Cerebellar nuclear complex (tissue), 1 donor: Measurements from ENCODE around the gene TCP1.
A peak's percentile ranks its signal among the peaks of the same experiment; 100 is the strongest.
"Not testable (repeated sequence)": the region's sequence is repeated elsewhere in the genome, so short reads cannot be mapped to it uniquely, and the experiment has no call there.

Experiments used
- DNase-seq, 2 experiments: peaks; one replicate each; lab custom pipeline; 2025; lab: John Stamatoyannopoulos, UW

The TCP1 gene

DNA sequence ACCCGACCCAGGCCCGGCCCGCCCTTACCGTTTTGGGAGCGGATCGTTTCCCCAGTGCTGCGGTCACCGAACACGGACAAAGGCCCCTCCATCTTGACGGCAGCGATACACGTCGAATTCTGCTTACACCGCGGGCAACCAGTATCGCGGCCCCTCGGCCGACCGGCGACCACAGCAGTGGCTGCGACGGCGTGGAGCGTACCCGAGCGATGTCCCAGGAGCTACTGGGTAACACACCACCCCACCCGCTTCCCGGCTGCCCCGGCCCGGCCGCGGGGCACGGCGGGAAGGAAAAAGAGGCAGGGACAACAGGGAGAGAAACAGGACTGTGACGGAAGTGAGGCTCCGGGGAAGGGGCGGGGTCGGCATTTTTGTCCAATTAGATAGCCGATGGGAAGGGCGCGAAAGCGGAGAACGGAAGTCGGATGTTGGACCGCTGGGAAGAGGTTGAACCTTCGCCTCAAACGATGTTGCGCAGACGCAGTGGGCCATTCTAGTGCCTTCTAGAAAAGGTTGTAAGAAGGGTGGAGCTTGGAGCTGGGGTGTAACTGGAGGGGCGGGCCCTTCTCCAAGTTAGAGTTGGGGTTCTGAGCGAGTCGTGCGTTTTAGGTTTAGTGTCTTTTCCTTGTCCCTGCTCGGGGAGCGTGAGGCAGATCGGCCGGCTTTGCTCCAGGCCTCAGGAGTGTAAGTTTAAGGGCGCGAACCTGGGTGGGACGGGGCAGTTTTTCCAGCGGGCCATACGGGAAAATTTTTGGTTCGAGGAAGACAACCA lies at the start of gene TCP1:
Gene TCP1, minus strand, starts transcription at position 226 of the 772 bp plus-strand sequence. Its CDS starts 134 bp downstream, at position 92.
- DNase-seq = peak; percentile 82 to 97

DNA sequence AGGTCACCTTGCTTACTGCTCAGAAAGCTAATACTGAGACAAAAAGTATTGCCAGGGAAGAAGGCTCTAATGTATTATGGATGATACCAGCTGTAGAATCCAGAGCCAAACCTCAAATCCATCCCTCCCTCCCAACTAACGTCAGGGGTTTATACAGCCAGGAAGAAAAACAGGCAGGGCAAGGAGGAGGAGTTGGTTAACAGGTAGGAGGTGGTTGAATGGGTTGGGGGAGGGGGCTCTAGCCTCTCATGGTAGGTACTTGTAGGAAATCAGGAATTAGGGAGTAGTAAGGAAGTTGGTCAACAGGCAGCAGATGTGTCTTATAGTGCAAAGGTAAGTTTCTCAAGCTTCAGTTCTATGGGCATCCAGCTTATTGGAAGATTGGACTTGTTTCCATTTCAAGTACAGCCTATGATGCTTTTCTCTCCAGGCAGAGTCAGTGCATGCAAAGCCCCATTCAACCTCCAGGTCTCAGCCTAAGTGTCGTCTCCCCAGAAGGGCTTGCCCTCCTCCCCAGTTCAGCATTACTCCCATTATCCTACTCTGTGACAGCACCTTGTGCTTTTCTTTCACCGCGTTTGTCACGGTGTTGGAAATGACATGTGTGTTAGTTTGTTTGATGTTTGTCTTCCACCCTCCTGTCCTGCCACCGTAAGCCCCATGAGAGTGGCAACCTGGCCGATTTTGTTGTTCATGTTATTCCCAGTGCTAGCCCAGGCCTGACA lies 48.8 kb upstream of the TCP1 start:
- DNase-seq = no peak

DNA sequence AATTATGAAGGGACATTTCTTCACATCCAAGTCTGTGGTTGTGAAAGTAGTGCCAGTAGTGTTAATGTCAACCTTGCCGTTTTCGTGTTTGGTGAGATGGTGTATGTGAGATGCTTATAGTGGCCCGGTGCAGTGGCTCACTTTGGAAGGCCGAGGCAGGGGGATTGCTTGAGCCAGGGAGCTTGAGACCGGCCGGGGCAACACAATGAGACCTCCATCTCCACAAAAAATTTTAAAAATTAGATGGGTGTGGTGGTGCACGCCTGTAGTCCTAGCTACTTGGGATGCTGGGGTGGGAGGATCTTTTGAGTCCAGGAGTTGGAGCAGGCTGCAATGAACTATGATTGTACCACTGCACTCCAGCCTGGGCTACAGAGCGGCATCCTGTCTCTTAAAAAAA lies 48.1 kb upstream of the TCP1 start:
- DNase-seq = no peak

DNA sequence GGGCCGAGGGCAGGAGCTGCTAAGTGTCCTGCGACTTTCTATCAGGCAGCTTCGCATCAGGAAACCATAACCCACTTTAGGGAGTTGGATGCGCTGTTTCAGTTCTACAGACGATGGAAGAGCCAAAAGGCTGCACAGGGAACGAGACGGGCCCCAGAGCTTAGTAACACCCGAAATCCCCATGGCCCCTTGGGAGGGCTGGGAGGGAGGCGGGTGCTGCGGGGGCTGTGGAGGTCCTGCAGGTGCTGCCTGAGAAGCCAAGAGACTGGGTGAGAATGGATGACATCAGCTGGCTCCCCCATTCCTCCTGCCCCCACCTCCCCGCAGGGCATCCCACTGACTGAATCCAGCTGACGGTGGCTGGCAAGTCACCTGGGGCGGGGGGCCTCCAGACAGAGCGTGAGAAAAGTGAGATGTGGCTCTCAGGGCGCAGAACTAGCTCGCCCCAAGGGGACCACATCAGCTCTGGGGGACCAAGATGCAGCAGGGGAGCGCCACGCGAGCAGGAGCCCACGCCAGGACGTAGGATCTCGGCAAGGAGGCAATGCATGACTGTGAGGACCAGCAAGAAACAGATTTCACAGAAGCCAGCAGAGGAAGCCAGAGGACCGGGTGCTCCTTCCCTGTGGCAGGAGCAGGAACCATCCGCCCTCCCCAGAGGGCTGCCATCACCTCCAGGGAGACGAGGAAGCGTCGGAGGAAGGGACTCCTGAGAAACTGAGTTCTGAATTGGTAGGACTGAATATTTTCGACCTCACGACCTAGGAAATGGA lies 47.5 kb upstream of the TCP1 start:
- DNase-seq = no peak

DNA sequence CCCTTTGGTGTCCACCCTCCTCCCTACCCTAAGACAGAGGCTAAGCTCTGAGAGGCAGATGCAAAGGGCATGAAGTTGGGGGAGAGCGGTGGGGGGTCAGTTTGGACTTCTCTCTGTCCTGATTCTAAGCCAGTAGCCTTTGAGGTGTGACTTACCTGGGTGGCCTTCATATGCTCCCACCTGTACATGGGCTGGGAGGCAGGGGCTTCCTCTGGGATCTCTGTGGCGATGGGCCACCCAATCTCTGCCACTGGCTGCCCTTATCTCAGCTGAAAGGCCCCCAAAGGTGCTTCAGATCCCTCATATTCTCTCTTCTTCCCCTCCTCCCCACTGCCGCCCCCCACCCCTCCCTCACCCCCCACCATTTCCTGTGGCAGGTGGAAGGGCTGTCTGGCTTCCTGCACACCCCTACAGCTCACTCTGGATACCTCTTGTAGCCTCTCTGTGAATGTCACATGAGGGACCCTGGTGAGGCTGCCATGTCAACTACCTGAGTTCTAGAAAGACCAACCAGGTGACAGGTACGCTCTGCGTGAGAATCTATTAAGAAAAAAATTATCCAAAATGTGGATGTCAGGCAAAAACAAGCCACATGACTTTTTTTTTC lies 44.7 kb upstream of the TCP1 start:
- no peak for DNase-seq

DNA sequence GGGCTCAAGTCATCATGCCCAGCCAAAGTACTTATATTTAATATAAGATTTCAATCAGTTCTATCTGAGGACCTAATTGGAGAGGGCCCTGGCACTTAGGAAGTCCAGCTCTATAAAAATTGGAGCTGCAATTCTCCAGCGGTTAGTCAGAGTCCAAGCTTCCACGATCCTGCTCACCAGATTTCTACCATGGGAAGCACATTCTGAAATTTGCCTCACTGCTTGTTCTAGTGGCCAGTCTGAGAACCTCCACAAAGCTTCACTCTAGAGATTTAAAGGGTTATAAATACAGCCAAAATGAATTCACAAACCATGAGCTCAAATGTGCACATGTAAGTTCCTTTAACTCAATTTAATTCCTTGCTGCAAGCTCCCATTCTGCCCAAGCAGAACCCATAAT lies 44.2 kb upstream of the TCP1 start:
- DNase-seq = no peak

DNA sequence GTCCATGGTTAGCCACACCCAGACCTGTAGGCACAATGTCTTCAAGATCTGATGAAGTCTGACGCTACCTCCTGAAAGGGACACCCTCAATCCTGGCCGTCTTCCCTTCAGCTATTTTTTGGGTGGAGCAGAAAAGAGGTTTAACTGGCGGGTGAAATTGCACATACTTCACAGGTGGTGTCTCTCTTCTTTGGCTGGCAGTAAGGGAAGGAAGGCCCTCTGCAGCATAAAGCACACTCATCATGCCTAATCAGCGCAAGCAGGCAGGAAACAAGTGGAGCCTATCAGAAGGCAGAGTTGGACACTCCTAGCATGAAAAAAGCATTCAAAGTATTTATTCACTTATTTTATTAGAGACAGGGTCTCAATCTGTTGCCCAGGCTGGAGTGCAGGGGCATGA lies 43.5 kb upstream of the TCP1 start:
- no peak for DNase-seq

DNA sequence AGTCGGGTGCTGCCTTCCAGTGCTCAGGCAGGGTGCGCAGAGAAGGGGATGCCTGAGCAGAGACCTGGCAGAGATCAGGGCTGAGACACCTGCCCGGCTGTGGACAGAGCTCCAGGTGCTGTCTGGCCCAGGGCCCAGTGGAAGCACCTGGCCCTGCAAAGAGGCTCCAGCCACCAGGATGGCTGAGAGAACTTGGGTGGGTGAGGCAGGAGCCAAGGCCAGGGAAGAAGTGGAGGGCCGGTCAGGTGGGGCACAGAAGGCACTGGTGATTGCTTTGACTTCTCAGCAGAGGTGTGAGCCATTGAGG lies 41.9 kb upstream of the TCP1 start:
- DNase-seq = no peak

DNA sequence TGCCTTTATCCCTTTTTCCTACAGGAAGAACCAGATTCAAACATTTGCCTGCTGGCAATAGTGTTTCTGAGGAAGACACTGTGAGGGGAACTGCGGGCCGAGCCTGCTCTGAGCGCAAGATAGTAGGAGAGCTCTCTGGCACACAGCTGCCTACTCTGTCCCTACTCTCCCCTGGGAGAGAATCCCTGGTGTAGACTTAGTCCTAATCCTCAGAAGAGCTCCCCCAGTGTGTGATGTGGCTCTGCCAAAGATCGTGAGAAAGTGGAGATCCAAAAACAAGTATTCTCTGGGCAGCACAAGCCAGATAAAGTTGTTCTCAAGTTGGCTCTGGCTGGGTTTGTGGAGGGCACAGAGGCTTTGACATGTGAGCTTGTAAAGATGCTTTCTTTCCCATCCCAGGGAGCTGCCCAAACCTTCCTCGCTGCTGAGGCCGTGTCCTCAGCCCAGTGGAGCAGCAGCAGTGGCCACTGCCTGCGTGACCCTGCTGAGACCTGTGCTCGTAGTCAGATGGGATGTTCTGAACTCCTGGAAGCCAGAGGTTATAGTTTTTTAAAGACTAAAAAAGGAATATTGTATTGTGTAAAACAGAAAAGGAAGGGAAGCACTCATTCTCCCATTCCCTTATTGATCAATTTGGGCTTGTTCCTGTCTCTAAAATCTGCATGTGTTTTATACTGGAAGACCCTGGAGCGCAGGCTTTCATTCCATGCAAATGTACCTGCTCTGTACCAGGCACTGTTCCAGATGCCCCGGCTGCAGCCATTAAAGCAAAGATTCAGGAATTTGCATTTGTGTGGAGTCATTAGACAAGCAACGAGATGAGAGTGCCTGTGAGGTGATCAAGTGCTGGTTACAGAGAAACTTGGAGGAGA lies 41.3 kb upstream of the TCP1 start:
- no peak for DNase-seq

DNA sequence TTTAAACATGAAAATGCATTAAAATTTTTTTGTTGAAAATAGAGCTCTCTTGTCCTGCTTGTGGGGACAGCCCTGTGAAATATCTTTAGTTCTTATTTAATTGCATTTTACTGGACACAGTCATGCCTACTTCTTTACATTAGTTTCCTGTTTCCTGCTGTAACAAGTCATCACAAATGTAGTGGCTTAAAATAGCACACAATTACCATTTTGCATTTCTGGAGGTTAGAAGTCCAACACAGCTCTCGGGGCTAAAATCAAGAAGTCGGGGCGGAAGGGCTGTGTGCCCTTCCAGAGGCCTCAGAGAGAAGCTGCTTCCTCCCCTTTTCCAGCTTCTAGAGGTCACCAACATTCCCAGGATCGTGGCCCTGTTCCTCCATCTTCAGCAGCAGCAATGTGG lies 40.1 kb upstream of the TCP1 start:
- no peak for DNase-seq

DNA sequence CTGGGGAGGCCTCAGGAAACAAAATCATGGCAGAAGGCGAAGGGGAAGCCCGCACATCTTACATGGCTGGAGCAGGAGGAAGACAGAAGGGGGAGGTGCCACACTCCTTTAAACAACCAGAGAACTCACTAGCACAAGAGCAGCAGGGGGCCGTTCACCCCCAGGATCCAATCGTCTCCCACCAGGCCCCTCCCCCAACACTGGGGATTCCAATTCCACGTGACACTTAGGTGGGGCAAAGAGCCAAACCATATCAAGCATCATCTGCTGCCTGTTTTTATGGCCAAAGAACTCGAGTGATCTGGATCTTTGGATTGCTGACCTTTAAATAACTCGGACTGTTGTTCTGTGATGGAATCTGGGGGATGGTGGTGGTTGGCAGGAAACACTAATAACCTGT lies 38.7 kb upstream of the TCP1 start:
- DNase-seq = no peak

DNA sequence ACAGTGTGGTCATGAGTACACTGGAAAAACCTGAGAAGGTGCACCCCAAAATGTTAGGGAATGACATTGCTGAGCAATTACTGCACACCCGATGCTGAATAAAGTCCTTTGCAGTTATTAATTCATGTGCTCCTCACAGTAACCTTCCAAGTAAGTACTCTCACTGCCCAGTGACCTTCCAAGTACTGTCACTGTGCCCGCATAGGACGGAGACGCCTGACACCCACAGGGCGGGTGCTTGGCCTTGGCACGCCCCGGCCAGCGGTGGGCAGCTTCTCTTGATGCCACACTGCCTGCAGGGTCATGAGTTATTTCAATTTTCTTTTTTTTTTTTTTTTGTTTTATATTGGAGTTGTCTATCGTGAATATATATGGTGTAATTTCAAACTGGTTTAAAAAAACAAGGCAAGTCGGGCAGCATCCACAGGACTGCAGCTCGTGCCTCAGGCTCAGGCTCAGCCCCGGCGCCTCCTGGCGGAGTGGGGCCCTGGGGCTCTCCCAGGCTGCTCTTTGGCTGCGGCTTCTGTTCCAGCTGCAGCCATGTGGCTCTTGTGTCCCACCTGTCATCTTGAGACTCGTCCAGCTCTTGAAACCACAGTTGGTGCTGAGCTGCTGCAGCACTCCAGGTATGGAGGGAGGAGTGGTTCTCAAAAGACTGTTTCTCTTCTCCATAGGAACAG lies 37.7 kb upstream of the TCP1 start:
- DNase-seq = no peak

DNA sequence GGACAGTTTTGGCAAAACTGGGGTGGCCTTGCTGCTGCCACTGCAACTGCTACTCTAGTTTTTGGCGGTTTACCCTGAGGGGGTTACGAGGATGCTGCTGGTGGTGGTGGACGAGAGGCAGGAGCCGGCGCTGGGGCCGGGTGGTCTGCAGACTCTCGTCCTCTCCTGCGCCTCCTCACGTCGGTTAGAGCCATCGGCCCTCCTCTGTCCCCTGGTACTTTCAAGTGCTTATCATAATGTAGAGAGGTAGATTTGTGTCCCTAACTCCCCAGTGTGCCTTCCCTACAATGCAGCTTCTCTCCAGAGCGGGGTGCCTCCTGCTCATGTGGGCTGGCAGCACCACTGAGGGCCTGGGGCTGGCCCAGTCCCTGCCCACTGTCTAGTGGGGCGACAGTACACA lies 36.6 kb upstream of the TCP1 start:
- DNase-seq = no peak

DNA sequence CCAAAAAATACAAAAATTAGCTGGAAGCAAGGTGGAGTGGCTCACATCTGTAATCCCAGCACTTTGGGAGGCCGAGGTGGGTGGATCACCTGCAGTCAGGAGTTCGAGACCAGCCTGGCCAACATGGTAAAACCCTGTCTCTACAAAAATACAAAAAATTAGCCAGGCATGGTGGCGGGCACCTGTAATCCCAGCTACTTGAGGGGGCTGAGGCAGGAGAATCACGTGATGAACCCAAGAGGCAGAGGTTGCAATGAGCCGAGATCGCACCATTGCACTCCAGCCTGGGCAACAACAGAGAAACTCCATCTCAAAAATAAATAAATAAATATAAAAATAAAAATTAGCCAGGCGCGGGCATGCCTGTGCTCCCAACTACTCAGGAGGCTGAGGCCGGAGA lies 35.3 kb upstream of the TCP1 start:
- not testable (repeated sequence) for DNase-seq

DNA sequence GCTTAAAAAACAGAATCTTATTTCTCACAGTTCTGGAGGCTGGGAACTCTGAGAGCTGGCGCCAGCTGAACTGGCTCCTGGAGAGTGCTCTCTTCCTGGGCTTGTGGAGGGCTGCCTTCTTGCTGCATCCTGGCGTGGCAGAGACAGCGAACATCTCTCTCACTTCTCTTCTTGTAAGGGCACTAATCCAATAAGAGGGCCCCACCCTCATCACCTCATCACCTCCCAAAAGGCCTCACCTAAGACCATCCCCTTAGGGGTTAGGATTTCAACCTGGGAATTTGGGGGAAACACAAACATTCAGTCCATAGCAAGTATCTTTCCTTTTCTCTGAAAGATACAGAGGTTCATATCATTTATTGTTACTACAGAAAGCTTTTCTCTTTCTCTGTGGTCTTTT lies 34.6 kb upstream of the TCP1 start:
- no peak for DNase-seq

DNA sequence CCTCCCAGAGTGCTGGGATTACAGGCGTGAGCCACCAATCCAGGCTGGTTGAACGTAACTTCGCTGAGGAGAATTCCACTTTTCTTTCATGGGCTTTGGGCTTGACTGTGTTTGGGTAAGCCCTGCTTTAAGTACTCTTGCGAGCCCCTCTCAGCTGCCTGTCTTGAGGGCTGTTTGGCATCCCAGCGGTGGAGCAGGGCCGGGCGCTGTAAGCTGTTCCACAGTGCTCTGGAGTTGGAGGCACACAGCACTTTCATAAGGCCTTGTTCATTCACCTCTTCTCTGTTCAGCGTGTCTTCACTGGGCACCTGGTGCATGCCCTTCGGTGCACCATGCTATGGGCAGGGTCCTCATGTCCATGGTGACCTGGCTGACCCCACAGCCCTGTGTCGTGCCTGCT lies 32.3 kb upstream of the TCP1 start:
- DNase-seq = no peak

DNA sequence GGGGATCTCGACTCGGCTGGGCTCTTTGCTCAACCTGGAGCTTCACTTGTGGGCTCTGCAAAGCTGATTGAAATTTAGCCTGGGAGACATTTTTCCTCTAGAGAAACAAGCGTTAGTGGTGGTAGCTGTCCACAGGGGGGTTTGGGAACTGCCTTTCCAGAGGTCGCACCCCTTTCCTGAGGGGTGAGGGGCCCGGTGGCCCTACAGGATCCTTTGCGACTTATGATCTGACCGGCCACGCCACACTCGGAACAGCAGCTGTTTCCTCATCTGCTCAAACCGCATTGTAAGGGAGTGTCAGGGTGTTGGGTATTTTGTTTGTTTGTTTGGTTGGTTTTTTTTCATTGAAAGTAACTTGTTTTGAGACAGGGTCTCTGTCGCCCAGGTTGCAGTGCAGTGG lies 31.7 kb upstream of the TCP1 start:
- no peak for DNase-seq

DNA sequence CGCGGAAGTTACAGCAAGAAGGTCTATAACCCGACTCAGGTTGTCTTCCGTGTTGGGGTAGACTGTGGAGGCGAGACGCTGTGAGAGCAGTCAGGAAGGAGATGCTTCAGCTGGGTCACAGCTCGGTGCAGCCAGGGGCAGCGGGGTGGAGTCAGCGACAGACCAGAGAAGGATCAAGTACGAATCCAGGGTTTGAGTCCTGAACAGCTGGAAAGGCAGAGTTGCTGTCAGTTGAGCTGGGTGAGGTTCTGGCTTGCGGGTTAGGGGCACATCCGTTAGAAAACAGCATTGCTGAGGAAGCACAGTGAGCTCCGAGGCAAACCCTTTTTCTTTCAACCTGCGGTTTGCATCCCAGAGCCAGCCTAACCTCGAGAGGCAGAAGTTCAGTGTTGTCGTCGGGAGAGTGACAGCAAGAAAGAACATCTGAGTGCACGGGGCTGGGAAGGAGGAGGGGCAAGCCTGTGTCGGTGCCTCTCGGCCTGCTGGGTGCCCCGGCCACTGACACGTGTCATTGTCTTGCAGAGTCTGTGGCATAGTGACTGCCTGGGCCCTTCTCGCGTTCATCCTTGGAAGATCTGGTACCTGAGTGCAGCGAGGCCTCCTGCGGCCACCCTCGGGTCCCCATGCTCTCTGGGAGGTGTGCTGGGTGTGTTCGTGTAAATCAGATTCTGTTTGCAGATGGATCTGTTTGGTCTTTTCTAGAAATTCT lies 30.7 kb upstream of the TCP1 start:
- no peak for DNase-seq

DNA sequence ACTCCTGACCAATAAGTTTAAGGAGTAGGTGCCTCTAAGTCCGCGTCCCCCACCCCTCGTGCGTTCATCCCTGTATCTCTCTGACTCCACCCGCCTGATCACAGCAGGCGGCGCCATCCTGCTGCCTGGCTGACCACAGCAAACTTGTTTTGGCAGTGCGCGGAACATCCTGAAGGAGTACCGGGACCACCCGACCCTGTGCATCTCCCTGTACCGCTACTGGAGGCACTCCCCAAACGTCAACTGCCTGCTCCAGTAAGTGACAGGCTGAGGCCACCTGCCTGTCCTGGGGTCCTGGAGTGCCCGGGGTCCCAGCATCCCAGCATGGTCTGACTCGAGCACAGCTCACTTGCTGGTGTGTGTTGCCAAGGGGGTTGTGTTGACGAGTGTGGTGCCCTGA lies 29.7 kb upstream of the TCP1 start:
- no peak for DNase-seq

DNA sequence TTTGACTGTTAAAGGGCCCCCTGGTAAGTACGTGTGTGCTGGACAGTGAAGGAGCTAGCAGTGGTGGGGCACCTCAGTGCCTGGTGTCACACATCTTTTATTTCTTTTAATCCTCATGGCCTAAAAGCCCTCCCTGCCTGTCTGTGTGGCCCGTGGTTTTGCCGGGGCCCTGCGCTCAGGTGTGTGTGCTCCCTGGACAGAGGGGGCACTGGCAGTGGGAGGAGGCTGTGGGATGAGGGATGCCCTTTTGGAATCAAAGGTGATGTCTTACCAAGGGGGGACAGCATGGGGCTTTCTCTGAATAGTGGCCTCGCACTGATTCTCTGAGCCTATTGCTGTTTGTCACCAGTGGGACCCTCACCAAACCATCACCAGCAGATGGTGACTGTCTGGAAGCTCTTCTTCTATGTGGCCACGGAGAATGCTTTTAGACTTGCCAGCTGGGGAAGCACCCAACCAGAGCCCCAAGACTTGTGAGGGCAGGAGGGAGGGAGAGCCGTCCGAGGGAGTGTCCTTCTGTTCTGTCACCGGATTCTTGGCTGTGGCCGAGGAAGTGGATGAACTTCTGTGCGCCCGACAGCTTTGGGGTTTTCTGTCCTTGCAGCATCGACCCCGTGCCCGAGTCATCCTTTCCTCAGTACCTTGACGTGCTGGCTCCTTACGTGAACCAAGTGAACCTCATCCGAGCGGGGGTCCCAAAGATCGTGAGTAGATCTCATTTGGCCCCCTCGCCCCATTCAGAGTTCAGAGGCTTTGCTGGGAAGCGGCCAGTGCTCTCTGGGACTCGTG lies 28.7 kb upstream of the TCP1 start:
- no peak for DNase-seq
